Stimulated activated CD4-positive, alpha-beta T cell treated with anti-CD3 and anti-CD28 coated beads, Interleukin-2, amount 100 ng/mL, for 48 hours (primary cell): Measurements from ENCODE around the gene HAAO.

Source experiments
- DNase-seq, 2 donors: peaks; one replicate each; pipeline ENCODE4 v3.0.0-alpha.2; 2020

The HAAO gene

GRCh38 chr2:42792087-42792582 is 248 bp downstream of the HAAO start:
- DNase-seq, result peak in 1 of 2 donors; percentile 16

GRCh38 chr2:42791606-42792005 is 777 bp downstream of the HAAO start:
- no peak for DNase-seq

GRCh38 chr2:42789751-42790150 is 2.6 kb downstream of the HAAO start:
- DNase-seq, result no peak

GRCh38 chr2:42788882-42789281 is 3.5 kb downstream of the HAAO start:
- no peak for DNase-seq

GRCh38 chr2:42788478-42788793 is 3.9 kb downstream of the HAAO start:
- no peak for DNase-seq

GRCh38 chr2:42787788-42788477 is 4.5 kb downstream of the HAAO start:
- no peak for DNase-seq

- DNase-seq, result no peak
Observed at GRCh38 chr2:42787424-42787787, 5.0 kb downstream of the HAAO start.

- no peak for DNase-seq
Observed at GRCh38 chr2:42786561-42787345, 5.6 kb downstream of the HAAO start.

- no peak for DNase-seq
Observed at GRCh38 chr2:42784204-42784880, 8.0 kb downstream of the HAAO start.

- DNase-seq, result no peak
Observed at GRCh38 chr2:42783511-42783910, 8.9 kb downstream of the HAAO start.

GRCh38 chr2:42781181-42781580 is 11.2 kb downstream of the HAAO start:
- DNase-seq, result no peak

GRCh38 chr2:42777883-42778805 is 14.2 kb downstream of the HAAO start:
- no peak for DNase-seq

GRCh38 chr2:42775810-42776209 is 16.6 kb downstream of the HAAO start:
- no peak for DNase-seq

- DNase-seq, result no peak
Observed at GRCh38 chr2:42775186-42775585, 17.2 kb downstream of the HAAO start.

GRCh38 chr2:42771546-42772153 is 20.7 kb downstream of the HAAO start:
- no peak for DNase-seq

- no peak for DNase-seq
Observed at GRCh38 chr2:42770288-42771131, 21.9 kb downstream of the HAAO start.

GRCh38 chr2:42769583-42770287 is 22.6 kb downstream of the HAAO start:
- DNase-seq, result no peak

GRCh38 chr2:42768706-42769256 is 23.6 kb downstream of the HAAO start:
- no peak for DNase-seq

- no peak for DNase-seq
Observed at GRCh38 chr2:42767899-42768705, 24.3 kb downstream of the HAAO start.
